Stimulated activated CD4-positive, alpha-beta T cell treated with anti-CD3 and anti-CD28 coated beads, TNF-alpha, amount 100 ng/mL, for 24 hours (primary cell): Measurements from ENCODE around the gene SLX4IP.

Experiments used
- DNase-seq, 3 experiments: peaks; one replicate each; pipeline ENCODE4 v3.0.0-alpha.2; 2020; ENCODE audit warnings: low read depth in 3 of 3

Gene SLX4IP

DNA sequence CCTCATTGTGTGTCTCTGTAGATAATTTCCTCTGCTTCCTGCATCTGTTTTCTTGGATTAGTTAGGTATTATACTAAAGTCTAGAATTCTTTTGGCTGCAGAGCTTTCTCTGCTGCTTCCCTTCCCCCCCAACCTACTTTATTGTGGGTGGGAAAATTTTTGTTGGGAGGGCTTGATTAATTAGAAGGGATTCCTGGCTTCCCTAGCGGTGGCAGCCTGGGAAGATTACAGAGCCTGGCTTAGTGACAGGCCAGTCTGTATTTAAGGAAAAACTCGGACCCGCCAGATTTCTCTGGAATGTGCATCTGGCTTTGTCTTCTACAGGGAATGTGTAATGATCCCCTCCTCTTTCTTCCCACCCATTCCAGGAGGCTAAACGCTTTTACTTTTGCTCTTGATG, 31.2 kb downstream of the SLX4IP start:
- DNase-seq = no peak

- no peak for DNase-seq
Measured at GRCh38 chr20:10466855-10467254, 31.8 kb downstream of the SLX4IP start.

DNA sequence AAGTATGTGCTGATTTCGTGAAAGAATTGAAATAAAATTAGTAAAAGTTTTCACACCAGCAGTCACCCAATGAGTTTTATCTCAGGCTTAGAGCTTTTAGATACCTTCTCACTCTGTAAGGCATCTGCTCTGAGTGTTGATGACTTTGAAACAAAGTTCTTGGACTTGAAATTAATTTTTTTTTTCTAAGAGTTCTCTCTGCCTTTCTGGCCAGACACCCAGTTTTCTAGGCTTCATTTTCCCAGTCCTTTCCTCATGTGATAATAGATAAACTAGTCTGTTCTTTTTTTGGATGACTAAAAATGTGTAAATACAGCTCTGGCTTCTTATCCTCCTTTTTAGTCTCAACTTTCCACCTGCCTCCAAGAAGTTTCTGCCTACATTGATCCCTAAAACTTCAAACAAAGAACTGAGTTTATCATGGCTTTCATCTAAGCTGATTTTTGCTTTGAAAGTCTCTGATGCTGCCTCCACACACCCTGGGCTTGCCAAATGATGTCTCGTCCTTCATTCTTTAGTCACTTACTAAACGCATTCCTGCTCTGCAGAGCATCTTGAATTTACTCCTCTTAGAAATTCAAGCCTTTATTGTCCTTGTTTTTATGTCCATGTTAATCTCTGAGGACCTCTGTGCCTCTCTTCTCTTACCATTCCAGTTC, 32.7 kb downstream of the SLX4IP start:
- no peak for DNase-seq

DNA sequence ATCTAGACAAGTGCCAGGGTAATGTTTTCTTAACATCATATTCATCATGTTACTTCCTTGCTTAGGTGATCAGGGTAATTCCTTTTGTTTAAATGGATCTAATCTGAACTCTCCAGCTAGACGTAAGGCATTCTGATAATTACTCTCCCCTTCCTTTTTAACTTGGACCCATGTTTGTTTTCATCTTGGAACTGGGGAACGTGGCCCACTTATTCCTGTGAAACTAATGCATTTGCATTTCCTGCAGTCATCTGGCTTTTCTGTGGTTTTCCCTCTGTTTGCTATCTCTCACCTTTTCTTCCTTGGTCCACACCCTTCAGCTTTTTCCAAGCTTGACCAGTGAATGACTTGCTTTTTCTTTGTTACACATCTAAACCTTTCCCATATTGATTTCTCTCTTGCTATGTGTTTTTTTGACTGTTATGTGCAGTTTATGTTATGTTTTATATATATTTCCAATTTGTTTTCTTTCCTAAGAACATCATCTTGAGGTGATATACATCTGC, 33.3 kb downstream of the SLX4IP start:
- no peak for DNase-seq

- DNase-seq = no peak
Measured at GRCh38 chr20:10469056-10469455, 34.0 kb downstream of the SLX4IP start.

DNA sequence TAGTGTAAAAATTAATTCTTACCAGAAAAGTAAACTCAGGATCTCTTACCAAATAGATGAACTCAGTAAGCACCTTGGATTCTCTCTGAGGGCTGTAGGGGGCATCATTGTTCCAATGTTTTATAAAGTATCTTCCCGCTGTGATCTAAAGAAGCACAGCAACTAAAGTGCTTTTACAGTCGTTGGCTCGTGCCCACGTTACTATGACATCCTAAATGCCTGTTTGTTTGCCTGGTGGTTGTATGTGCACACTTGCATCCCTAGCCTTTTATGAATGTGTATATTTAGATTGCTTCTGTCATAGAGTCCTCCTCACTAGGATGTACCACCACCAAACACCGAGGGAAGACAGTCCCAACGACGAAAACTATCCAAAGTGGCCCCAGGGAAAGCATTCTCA, 34.5 kb downstream of the SLX4IP start:
- no peak for DNase-seq

- DNase-seq = no peak
Measured at GRCh38 chr20:10470276-10470675, 35.2 kb downstream of the SLX4IP start.

DNA sequence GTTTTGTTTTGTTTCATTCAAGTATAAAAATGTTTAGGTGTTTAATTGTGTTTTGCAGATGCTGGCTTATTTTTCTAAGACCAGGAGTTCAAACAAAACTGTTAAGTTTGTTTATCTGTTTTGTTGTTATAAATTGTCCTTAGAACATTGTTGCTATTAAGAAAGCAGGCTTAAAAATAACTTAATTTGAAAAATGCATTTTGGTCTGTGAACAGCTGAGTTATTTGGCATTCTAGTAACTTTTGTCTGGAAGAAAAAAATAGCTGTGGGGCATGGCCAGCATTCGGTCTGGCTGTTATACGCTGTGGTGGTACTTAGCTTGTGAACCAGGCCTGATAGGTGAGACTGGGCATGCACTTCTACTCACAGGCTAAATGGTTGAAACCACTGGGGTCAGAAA, 37.8 kb downstream of the SLX4IP start:
- DNase-seq = no peak

DNA sequence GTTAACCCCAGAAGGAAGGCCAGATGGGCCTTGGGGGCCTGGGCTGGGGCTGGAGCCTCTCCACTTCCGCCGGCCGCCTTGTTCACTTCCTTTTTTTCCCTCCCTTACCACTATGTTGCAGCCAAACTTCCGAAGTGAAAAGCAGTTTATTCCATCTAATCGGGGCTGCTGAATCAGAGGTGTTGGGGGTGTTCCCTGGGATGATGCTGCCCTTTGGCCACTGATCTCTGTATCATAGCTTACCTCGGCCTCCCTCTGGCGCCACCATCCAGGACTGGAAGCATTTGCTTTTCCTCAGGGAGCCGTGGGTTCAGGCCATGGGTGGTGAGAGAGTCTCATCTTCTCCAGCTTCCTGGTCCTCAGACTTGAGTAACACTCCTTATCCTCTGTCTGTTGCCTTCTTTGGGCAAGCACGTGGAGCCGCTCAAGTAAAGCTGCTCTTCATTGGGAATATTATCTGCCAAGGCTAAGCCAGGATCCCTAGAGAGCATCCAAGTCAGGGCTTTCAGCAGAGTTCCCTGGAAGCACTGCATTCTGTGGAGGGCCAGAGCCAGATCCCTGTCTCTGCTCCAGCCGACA, 39.6 kb downstream of the SLX4IP start:
- DNase-seq = no peak

GRCh38 chr20:10475225-10475624, 40.1 kb downstream of the SLX4IP start:
- no peak for DNase-seq

DNA sequence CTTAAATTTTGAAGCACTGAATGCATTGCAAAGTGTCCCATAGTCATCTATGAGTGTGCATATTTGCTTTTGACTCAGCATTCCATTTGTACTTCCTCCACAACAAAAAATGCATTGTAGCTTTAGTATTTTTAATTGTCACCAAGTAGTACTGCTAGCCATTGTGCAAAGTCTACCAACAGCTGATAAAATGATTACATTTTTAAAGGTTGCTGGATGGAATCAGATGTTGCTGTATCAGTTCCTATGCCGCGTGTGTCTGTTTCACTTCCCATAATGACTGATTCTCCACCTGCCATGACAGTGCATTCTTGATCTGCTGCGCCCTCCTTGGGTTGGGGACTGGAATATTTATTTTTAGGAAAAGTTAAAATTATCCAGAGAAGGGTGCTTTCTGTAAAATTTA, 41.2 kb downstream of the SLX4IP start:
- no peak for DNase-seq

- DNase-seq = no peak
Measured at GRCh38 chr20:10478205-10478604, 43.1 kb downstream of the SLX4IP start.

GRCh38 chr20:10478930-10479329, 43.8 kb downstream of the SLX4IP start:
- DNase-seq = no peak

DNA sequence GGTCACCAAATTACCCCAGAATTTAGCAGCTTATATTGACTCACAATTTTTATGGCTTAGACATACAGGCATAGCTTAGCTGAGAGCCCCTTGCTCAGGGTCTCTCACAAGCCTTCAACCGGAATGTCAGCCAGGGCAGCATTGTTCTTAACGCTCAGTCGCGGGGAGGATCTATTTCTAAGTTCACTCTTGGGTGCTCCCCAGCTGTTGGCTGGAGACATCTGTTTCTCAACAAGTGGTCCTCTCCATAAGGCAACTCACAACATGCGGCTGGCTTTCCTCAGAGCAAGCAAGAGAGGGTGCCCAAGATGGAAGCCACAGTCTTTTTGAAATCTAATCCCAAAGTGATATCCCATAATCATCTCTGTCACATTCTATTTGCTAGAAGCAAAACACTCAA, 46.6 kb downstream of the SLX4IP start:
- DNase-seq = no peak

DNA sequence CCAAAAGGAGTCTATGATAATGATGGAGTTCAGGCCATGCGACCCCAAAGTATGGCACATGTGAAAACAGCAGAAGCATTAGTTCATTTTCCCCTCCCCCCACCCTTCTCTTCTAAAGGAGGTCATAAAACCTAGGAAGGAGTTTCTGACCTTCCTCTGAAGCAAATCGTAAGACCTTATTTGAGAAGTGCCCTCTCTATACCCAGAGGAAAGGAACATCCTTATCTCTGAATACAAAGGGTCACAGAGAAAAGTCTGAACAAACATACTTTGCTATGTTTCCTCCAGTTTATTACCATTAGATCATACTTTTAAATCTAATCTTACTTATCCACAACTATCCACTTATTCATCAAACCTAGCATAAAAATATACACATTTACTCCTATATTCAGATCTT, 48.6 kb downstream of the SLX4IP start:
- no peak for DNase-seq

DNA sequence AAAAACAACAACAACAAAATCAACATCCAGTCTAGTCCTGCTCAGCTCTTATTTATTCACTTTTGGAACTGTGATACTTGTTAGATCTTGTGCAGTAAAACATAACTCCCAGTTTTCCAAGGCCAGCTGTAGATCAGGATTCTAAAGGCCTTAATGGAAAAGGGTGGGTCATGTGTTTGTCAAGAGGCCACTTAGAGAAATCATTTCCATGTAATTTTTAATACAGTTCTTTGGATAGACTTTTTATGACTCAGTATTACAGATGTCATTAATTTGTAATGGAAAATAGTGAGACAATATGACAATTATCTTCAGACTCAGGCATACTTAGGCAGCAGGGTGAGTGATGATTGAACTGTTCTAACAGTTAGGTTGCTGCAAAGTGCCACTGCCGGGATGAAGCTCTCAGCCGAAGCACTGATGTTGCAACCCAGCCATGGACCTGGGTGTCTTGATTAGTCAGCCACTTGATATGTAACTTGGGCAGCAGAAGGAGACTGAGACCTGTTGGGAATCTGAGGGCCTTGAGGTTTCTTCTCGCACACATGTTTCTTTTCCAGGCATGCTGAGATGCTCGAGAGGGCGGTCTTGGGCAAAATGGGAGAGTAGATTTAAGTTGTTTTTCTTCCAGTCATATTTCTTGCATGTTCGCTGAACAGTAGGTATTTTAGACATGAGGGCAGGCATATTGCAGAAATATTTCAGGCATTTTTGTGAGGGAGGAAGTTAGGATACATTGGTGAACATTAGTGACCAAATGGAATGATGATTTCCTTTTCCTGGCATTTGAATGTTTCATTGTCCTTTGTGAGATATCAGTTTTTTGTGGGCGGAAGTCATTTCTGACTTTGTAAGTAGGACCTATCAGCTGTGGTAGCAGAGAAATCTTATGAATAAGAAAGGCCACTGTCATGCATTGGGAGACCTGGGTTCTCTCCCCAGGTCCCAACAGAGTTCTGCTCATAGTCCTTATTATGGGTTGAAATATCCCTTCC, 52.3 kb downstream of the SLX4IP start:
- no peak for DNase-seq

GRCh38 chr20:10488534-10488933, 53.4 kb downstream of the SLX4IP start:
- no peak for DNase-seq

- DNase-seq = no peak
Measured at GRCh38 chr20:10489853-10490252, 54.7 kb downstream of the SLX4IP start.

- no peak for DNase-seq
Measured at GRCh38 chr20:10490257-10490656, 55.2 kb downstream of the SLX4IP start.

DNA sequence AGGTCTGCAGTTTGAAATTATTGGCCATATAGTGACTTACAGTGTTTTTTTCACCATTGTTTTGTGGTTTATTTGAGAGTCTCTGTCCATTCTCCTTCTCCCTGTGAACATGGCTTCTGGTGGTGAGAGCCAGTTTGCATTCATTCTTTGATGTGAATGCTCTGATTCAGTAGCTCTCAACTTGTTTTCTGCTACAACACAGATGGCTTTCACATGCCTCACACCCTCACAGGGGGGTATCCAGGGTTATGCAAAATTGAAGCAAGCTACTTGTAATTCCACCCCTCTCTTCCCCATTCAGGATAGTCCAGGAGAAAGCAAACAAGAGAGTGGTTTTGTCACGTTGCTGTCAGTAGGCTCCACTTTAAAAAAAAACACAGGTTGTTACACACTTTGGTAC, 55.6 kb downstream of the SLX4IP start:
- DNase-seq = no peak

DNA sequence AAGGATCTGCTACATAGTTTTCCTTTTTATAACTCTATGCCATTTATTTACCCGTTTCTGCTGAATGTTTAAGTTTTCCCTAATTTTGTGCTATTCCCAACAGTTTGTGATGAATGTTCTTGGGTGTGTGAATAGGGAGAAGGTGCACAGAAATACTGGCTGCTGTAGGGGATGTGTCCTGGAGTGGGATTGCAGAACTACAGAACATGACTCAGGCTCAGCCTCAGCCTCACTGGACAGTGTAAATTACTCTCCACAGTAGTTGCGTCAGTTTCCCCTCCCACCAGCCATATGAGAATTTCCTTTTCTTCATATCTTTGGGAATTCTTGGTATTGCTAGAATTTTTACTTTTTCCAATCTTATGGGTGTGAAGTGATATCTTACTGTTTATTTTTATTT, 57.0 kb downstream of the SLX4IP start:
- DNase-seq = no peak

DNA sequence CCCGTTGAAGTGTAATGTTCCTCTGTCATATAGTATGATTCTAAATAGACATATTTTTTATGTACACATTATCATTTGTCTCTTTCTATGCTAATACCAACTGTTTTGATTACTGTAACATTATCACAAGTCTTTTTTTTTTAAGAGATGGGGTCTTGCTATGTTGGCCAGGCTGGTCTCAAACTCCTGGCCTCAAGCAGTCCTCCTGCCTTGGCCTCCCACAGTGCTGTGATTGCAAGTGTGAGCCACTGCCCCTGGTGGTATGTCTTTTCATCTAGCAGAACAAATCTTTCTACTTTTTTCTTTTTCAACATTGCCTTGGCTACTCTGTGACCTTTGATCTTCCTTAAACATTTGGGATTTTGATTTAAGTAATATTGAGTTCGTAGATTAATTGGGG, 57.7 kb downstream of the SLX4IP start:
- no peak for DNase-seq

DNA sequence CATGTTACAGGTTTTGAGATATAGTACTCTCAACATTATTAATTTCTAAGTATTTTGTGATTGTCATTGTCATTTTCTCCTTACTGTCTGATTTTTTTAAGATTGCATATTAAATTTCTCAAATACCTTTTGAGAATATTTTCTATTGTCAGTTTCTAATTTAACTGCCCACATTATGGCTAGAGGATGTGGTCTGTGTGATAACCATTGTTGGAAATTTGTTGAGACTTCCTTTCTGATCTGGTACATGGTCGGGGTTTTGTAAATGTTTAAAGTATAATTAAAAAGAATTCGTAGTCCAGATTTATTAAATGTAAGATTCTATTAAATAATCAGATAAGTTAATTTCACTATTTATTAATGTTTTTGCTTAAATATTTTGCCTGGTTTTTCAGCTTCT, 60.1 kb downstream of the SLX4IP start:
- DNase-seq = no peak
